Measurements from ENCODE around the gene DNAJC5G.
"Not testable (repeated sequence)": the region's sequence is repeated elsewhere in the genome, so short reads cannot be mapped to it uniquely, and the experiment has no call there.

The DNAJC5G gene

GRCh38 chr2:27309651-27310050, 34.4 kb downstream of the DNAJC5G start:
- no peak for DNase-seq (ENCODE audit: low spot score)

GRCh38 chr2:27312152-27312551, 36.9 kb downstream of the DNAJC5G start:
- no peak for DNase-seq (ENCODE audit: low spot score)

GRCh38 chr2:27313882-27314645, 38.8 kb downstream of the DNAJC5G start:
- DNase-seq (ENCODE audit: low spot score), result no peak

- no peak for DNase-seq (ENCODE audit: low spot score)
Observed at GRCh38 chr2:27314709-27315108, 39.5 kb downstream of the DNAJC5G start.

- no peak for DNase-seq (ENCODE audit: low spot score)
Observed at GRCh38 chr2:27315122-27315521, 39.9 kb downstream of the DNAJC5G start.

- DNase-seq (ENCODE audit: low spot score), result no peak
Observed at GRCh38 chr2:27316655-27317412, 41.6 kb downstream of the DNAJC5G start.

- DNase-seq (ENCODE audit: low spot score), result not testable (repeated sequence)
Observed at GRCh38 chr2:27319839-27320238, 44.6 kb downstream of the DNAJC5G start.

GRCh38 chr2:27320958-27321543, 45.8 kb downstream of the DNAJC5G start:
- peak; percentile 97 for DNase-seq (ENCODE audit: low spot score)

- DNase-seq (ENCODE audit: low spot score), result no peak
Observed at GRCh38 chr2:27322301-27322765, 47.1 kb downstream of the DNAJC5G start.

- DNase-seq (ENCODE audit: low spot score), result peak; percentile 97
Observed at GRCh38 chr2:27322766-27323595, 47.7 kb downstream of the DNAJC5G start, which contains the start of gene MPV17. TSS of gene MPV17 (minus strand) at chr2:27323097. CDS start at chr2:27322517, 580 bp downstream.

- DNase-seq (ENCODE audit: low spot score), result no peak
Observed at GRCh38 chr2:27323596-27324285, 48.5 kb downstream of the DNAJC5G start.

- no peak for DNase-seq (ENCODE audit: low spot score)
Observed at GRCh38 chr2:27324720-27325119, 49.5 kb downstream of the DNAJC5G start.

Measured in AG08395 (cell line).